ENCODE measurements around the gene NEGR1.

GRCh38 chr1:72230746-72231145 lies 51.6 kb downstream of the NEGR1 start:
- TF ChIP-seq POLR2A (IDR thresholded peaks at IDR 0.05; ENCODE audit: extremely low read depth, insufficient read length) (no peak), MAX (IDR thresholded peaks at IDR 0.05; ENCODE audit: low read depth, low read length) (no peak), MYC (IDR thresholded peaks at IDR 0.05; ENCODE audit: low read depth, low read length) (no peak)
- TF ChIP-seq, protein P1, sequence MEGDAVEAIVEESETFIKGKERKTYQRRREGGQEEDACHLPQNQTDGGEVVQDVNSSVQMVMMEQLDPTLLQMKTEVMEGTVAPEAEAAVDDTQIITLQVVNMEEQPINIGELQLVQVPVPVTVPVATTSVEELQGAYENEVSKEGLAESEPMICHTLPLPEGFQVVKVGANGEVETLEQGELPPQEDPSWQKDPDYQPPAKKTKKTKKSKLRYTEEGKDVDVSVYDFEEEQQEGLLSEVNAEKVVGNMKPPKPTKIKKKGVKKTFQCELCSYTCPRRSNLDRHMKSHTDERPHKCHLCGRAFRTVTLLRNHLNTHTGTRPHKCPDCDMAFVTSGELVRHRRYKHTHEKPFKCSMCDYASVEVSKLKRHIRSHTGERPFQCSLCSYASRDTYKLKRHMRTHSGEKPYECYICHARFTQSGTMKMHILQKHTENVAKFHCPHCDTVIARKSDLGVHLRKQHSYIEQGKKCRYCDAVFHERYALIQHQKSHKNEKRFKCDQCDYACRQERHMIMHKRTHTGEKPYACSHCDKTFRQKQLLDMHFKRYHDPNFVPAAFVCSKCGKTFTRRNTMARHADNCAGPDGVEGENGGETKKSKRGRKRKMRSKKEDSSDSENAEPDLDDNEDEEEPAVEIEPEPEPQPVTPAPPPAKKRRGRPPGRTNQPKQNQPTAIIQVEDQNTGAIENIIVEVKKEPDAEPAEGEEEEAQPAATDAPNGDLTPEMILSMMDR (IDR thresholded peaks at IDR 0.05; ENCODE audit: low read depth, low read length), result no peak

Measured in NB4 (cell line).